Measurements from ENCODE around the gene RPS21. TPM values are rescaled to one million over a fixed set of nuclear protein-coding genes. Genes with fewer than 3 reads are reported as not detected.
A peak's percentile ranks its signal among the peaks of the same experiment; 100 is the strongest.

Gene RPS21
- total and polyA plus RNA-seq, 2 of the 13 experiments (the other 11 are each of a cell fraction or from before 2014, with no cell fraction given), result 2,647 to 11,063 TPM

DNA sequence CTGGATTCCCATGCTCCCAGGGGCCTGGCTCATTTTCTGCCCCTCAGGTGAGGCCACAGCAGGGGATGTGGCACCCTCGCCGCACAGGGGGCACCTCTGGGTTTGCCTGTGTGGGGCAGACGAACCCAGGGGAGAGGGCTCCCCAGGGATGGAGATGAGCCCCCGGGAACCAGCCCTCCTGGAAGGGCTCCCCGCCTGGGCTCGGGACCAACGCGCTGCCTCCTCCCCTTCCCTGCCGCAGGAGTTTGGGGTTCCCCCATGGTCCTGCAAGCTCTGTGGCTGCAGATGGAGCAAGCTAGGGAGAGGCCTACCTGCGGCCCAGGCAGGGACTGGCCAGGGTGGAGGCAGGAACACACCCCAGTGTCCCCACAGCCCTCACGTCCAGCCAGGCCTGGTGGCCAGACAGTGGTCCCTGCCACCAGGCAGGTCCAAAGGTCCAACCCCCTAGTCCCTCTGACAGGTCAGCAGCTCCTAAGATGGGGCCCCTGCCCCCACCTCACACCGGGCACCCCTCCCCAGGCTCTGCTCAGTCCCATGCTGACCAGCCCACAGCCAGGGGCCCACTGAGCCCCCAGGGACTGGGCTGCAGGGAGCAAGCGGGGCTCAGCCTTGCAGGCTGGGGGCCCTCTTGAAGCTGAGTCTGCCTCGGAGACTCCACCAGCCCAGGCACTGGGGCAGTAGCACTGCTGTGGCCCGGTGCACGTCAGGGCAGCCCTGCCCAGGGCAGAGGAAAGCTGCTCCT lies 33.4 kb upstream of the RPS21 start (continued):
- TF ChIP-seq, protein P1, sequence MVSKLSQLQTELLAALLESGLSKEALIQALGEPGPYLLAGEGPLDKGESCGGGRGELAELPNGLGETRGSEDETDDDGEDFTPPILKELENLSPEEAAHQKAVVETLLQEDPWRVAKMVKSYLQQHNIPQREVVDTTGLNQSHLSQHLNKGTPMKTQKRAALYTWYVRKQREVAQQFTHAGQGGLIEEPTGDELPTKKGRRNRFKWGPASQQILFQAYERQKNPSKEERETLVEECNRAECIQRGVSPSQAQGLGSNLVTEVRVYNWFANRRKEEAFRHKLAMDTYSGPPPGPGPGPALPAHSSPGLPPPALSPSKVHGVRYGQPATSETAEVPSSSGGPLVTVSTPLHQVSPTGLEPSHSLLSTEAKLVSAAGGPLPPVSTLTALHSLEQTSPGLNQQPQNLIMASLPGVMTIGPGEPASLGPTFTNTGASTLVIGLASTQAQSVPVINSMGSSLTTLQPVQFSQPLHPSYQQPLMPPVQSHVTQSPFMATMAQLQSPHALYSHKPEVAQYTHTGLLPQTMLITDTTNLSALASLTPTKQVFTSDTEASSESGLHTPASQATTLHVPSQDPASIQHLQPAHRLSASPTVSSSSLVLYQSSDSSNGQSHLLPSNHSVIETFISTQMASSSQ (IDR thresholded peaks at IDR 0.05; ENCODE audit: low read depth), result no peak
- TF ChIP-seq, protein P1 (CRISPR knock-in tag; IDR thresholded peaks at IDR 0.05; ENCODE audit: borderline replicate concordance), result 0 out of 2 replicates have a peak, but pooled peaks have one; percentile 32
- TF ChIP-seq ZBTB7B (CRISPR knock-in tag; IDR thresholded peaks at IDR 0.05), result peak; percentile 76; the same call in 1 of the 2 replicates
- TF ChIP-seq LCORL (IDR thresholded peaks at IDR 0.05), result no peak
- peak; percentile 80 for TF ChIP-seq LCORL (CRISPR knock-in tag; IDR thresholded peaks at IDR 0.05)
- peak; percentile 92; the same call in 1 of the 2 replicates for TF ChIP-seq ZBTB7A (CRISPR knock-in tag; IDR thresholded peaks at IDR 0.05)
- no peak for TF ChIP-seq SOX6 (IDR thresholded peaks at IDR 0.05)
- peak; percentile 36; the same call in 1 of the 2 replicates for TF ChIP-seq SOX6 (CRISPR knock-in tag; IDR thresholded peaks at IDR 0.05)
- TF ChIP-seq ZNF160 (CRISPR knock-in tag; IDR thresholded peaks at IDR 0.05), result peak; percentile 45; the same call in 1 of the 2 replicates
- TF ChIP-seq, protein P2, sequence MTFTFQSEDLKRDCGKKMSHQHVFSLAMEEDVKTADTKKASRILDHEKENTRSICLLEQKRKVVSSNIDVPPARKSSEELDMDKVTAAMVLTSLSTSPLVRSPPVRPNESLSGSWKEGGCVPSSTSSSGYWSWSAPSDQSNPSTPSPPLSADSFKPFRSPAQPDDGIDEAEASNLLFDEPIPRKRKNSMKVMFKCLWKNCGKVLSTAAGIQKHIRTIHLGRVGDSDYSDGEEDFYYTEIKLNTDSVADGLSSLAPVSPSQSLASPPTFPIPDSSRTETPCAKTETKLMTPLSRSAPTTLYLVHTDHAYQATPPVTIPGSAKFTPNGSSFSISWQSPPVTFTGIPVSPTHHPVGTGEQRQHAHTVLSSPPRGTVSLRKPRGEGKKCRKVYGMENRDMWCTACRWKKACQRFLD (CRISPR knock-in tag; IDR thresholded peaks at IDR 0.05; ENCODE audit: borderline replicate concordance), result 0 out of 2 replicates have a peak, but pooled peaks have one; percentile 10
- peak; percentile 38; the same call in 1 of the 2 replicates for TF ChIP-seq ZNF598 (CRISPR knock-in tag; IDR thresholded peaks at IDR 0.05; ENCODE audit: borderline replicate concordance)
- TF ChIP-seq RFXANK (CRISPR knock-in tag; IDR thresholded peaks at IDR 0.05), result no peak
- no peak for TF ChIP-seq ZNF335 (CRISPR knock-in tag; IDR thresholded peaks at IDR 0.05)
- 0 out of 2 replicates have a peak, but pooled peaks have one; percentile 75 for TF ChIP-seq AKAP8 (CRISPR knock-in tag; IDR thresholded peaks at IDR 0.05)
- no peak for TF ChIP-seq NFYC (CRISPR knock-in tag; IDR thresholded peaks at IDR 0.05)
- TF ChIP-seq, protein P3, sequence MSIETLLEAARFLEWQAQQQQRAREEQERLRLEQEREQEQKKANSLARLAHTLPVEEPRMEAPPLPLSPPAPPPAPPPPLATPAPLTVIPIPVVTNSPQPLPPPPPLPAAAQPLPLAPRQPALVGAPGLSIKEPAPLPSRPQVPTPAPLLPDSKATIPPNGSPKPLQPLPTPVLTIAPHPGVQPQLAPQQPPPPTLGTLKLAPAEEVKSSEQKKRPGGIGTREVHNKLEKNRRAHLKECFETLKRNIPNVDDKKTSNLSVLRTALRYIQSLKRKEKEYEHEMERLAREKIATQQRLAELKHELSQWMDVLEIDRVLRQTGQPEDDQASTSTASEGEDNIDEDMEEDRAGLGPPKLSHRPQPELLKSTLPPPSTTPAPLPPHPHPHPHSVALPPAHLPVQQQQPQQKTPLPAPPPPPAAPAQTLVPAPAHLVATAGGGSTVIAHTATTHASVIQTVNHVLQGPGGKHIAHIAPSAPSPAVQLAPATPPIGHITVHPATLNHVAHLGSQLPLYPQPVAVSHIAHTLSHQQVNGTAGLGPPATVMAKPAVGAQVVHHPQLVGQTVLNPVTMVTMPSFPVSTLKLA (IDR thresholded peaks at IDR 0.05), result no peak
- TF ChIP-seq NCOR1 (IDR thresholded peaks at IDR 0.05; ENCODE audit: borderline replicate concordance, low read length), result peak; percentile 47; the same call in 1 of the 2 replicates
- TF ChIP-seq U2AF2 (IDR thresholded peaks at IDR 0.05; ENCODE audit: low read depth, low read length), result no peak
- TF ChIP-seq ZNF782 (CRISPR knock-in tag; IDR thresholded peaks at IDR 0.05; ENCODE audit: borderline replicate concordance), result peak; percentile 63; the same call in 1 of the 2 replicates
- TF ChIP-seq, protein P4, sequence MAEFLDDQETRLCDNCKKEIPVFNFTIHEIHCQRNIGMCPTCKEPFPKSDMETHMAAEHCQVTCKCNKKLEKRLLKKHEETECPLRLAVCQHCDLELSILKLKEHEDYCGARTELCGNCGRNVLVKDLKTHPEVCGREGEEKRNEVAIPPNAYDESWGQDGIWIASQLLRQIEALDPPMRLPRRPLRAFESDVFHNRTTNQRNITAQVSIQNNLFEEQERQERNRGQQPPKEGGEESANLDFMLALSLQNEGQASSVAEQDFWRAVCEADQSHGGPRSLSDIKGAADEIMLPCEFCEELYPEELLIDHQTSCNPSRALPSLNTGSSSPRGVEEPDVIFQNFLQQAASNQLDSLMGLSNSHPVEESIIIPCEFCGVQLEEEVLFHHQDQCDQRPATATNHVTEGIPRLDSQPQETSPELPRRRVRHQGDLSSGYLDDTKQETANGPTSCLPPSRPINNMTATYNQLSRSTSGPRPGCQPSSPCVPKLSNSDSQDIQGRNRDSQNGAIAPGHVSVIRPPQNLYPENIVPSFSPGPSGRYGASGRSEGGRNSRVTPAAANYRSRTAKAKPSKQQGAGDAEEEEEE (CRISPR knock-in tag; IDR thresholded peaks at IDR 0.05; ENCODE audit: borderline replicate concordance), result no peak

All from HepG2 (cell line).